Stimulated activated CD8-positive, alpha-beta memory T cell treated with anti-CD3 and anti-CD28 coated beads, Interleukin-7, amount 100 ng/mL, for 1 hour (primary cell): Measurements from ENCODE around the gene NUP153.
"Not testable (repeated sequence)": the region's sequence is repeated elsewhere in the genome, so short reads cannot be mapped to it uniquely, and the experiment has no call there.

ENCODE experiments used
- DNase-seq, 2 donors: peaks; one replicate each; pipeline ENCODE4 v3.0.0-alpha.2; 2020; ENCODE audit warnings: low read depth in 2 of 2

NUP153 gene

DNA sequence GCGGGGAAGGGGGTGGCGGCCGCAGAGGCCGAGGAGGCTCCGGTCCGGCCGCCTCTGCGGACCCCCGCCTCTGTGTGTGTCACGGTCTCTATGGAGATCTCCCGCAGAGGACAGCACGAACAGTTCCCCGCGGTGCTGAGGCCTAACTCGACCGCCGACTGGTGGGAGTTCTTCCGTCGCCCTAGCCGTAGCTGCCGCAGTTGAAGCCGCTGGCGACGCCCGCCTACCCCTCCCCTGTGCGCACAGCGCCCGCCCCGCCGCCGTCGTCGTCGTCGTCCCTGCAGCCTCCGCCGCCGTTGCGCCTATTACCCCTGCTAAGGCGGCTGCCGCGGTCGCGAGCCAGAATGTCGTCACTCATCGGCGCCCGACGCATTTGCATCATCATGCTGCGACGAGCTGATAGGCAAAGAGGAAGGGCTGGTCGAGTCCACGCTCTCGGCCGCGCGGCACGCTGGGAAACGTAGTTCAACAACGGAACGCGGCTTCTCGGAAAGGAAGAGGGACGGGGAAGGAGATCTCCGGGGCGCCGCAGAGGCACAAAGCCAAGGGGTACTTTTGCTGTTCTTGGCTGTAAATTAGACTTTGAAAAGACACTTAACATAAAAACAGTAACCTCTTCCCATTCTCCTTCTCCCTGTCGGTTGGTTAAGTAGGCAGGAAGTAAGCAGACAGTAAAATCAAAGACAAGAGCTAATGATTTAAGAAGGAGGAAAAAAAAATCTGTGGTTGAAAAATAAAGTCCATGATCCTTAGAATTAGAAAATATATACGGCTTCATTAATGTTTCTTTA, at the start of gene NUP153:
Gene NUP153 (minus strand): TSS at position 346 of the 791 bp plus-strand sequence. CDS start 538 bp downstream, outside the sequence.
- DNase-seq = peak; percentile 100

DNA sequence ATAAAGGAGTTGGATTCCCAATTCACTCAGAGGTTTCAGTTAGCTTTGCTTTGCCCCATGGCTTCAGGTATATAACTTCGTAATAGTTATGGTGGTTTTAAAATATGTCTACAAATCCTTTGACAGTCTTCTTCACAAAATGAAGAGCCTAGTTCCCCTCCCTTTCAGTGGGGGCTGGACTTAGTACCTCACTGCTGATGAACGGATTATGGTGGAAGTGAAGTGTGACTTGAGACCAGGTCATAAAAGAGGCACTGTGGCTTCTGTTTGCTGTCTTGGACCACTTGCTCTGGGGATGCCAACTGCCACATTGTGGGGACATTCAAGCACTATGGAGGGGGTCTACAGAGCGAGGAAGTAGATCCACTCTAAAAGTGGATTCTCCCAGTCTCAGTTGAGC, 47.5 kb upstream of the NUP153 start:
- DNase-seq = no peak

DNA sequence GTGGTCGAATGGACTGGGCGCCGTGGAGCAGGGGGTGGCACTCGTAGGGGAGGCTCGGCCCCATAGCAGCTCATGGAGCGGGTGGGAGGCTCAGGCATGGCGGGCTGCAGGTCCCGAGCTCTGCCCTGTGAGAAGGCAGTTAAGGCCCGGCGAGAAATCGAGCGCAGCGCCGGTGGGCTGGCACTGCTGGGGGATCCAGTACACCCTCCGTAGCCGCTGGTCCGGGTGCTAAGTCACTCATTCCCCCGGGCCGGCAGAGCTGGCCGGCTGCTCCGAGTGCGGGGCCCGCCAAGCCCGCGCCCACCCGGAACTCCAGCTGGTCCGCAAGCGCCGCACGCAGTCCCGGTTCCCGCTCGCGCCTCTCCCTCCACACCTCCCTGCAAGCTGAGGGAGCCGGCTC, 38.6 kb upstream of the NUP153 start:
- not testable (repeated sequence) for DNase-seq

DNA sequence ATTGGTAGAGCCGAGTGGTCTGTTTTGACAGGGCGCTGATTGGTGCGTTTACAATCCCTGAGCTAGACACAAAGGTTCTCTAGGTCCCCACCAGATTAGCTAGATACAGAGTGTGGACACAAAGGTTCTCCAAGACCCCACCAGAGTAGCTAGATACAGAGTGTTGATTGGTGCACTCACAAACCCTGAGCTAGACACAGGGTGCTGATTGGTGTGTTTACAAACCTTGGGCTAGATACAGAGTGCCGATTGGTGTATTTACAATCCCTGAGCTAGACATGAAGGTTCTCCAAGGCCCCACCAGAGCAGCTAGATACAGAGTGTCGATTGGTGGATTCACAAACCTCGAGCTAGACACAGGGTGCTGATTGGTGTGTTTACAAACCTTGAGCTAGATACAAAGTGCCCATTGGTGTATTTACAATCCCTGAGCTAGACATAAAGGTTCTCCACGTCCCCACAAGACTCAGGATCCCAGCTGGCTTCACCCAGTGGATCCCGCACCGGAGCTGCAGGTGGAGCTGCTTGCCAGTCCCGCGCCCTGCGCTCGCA, 38.1 kb upstream of the NUP153 start:
- not testable (repeated sequence) for DNase-seq

DNA sequence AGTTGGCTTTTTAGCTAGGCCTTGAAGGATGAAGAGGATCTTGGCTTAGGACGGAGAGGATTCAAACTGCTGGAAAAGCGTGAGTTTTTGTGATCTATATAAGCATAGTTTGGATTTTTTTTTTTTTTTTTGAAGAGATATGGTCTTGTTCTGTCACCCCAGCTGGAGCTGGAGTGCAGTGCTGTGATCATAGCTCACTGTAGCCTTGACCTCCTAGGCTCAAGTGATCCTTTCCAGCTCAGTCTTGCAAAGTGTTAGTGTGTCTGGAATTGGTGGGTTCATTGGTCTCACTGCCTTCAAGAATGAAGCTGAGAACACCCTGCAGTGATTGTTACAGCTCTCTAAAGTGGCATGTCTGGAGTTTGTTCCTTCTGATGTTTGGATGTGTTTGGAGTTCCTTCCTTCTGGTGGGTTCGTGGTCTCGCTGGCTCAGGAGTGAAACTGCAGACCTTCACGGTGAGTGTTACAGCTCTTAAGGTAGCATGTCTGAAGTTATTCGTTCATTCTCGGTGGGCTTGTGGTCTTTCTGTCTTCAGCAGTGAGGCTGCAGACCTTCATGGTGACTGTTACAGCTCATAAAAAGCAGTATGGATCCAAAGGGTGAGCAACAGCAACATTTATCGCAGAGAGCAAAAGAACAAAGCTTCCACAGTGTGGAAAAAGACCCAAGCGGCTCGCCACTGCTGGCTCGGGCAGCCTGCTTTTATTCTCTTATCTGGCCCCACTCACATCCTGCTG, 37.5 kb upstream of the NUP153 start:
- no peak for DNase-seq

DNA sequence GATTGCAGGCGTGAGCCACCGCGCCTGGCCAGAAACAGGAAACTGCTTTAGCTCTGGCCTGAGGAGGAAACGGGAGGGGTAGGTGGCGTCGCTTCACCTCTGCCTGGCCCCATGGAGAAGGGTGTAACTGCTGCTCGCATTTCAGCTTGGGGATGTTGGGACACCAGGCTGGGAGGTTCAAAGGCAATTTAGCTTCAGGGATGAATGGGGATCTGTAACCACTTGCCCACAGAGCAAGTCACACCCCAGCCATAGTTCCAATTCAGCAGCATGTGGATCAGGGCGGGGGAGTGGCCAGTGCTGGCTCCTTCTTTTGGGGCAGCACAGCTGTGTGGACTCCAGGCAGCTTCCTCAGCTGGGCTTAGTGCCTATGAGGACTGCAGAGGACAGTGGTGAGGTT, 34.8 kb upstream of the NUP153 start:
- no peak for DNase-seq

DNA sequence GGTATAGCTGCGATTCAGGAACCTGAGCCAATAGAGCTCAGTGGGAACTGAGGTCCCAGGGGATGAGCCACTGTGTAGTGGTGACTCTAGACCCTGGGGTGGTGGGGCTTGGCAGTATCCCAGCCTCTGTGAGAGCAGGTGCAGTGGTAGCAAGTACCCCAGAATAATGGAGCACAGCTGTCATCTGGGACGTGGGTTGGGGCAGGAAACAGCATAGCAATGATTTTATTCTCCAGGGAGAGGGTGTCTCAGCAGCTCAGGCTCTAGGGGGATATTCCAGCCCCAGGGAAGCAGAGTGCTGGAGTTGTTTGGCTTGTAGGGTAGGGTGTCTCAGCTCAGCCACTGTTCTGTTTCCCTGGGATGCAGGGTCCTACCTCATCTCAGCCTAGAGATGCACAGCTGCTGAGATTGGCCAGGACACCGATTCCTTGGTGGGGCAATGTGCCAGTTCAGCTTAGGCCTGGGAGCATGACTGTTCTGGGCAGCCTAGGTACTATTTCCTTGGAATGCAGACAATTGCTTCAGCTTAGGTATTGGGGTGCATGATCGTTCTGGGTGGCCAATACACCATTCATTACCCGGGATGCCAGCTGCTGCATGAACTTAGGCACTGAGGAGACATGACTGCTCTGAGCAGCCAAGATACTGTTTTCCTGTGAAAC, 34.0 kb upstream of the NUP153 start:
- no peak for DNase-seq

DNA sequence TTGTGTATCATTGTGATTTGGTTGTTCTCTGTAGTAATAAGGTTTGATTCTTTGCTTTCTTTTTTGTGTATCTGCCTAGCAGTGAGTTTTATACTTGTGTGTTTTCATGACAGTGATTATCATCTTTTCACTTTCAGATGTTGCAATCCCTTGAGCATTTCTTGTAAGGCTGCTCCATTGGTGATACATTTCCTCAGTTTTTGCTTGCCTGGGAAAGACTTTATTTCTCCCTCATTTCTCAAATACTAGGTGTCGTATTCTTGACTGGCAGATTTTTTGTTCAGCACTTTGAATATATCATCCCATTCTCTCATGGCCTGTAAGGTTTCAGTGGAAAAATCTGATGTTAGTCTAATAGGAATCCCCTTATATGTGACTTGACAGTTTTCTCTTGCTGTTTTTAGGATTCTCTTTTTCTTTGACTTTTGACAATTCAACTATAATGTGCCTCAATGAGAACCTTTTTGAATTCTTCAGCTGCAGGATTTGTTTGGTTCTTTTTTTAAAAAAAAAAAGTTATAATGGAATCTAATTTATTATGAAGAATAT, 31.1 kb upstream of the NUP153 start:
- DNase-seq = no peak

DNA sequence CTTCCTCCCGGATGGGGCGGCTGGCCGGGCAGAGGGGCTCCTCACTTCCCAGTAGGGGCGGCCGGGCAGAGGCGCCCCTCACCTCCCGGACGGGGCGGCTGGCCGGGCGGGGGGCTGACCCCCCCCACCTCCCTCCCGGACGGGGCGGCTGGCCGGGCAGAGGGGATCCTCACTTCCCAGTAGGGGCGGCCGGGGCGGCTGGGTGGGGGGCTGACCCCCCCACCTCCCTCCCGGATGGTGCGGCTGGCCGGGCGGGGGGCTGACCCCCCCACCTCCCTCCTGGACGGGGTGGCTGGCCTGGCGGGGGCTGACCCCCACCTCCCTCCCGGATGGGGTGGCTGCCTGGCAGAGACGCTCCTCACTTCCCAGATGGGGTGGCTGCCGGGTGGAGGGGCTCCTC, 28.6 kb upstream of the NUP153 start:
- DNase-seq = not testable (repeated sequence)

DNA sequence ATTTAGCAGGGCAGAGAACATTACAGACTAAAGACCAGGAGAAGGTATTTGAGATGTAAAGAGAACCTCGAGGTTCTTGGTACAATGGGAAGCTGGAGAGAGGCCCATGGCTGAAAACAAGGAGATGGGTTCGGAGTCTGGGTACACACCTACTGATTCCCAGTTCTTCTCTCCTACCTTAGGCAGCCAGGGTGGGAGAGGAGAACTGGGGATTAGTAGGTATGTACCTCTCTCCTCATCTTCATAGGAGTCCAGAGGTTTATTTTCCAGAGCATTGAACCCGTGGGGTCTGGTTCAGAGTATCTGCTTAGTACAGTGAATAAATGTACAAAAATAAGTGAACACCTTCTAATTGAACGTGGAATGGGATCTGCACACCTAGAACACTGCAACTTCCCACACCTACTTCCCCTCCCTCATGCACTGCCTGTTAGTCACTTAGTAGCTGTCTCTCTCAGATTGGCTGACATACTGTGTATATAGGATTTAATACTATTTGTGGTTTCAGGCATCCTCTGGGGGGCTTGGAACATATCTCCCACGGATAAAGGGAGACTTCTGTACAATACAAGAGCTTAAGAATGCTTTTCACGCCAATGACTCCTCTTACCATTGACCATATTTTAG, 23.5 kb upstream of the NUP153 start:
- no peak for DNase-seq

DNA sequence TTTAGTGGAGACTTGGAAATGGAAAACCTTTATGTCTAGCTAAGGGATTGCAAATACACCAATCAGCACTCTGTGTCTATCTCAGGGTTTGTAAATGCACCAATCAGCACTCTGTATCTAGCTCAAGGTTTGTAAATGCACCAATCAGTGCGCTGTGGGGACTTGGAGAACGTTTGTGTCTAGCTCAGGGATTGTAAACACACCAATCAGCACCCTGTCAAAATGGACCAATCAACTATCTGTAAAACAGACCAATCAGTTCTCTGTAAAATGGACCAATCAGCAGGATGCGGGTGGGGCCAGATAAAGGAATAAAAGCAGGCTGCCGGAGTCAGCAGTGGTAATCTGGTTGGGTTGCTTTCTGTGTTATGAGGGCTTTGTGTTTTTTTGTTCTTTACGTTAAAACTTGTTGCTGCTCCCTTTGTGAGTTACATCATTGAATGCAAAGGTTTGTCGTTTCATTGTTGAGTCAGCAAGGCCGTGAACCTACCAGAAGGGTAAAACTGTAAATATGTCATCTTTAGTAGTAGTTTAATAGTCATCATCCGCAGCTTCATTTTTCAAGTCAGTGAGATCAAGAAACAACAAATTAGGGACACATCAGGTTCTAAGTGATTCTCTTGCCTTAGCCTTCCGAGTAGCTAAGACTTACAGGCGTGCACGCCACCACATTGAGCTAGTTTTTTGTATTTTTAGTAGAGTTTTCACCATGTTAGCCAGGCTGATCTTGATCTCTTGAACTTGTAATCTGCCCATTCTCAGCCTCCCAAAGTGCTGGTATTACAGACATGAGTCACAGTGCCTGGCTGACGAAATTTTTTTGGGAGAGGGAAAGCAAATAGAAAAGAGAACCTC, 22.7 kb upstream of the NUP153 start:
- DNase-seq = no peak

DNA sequence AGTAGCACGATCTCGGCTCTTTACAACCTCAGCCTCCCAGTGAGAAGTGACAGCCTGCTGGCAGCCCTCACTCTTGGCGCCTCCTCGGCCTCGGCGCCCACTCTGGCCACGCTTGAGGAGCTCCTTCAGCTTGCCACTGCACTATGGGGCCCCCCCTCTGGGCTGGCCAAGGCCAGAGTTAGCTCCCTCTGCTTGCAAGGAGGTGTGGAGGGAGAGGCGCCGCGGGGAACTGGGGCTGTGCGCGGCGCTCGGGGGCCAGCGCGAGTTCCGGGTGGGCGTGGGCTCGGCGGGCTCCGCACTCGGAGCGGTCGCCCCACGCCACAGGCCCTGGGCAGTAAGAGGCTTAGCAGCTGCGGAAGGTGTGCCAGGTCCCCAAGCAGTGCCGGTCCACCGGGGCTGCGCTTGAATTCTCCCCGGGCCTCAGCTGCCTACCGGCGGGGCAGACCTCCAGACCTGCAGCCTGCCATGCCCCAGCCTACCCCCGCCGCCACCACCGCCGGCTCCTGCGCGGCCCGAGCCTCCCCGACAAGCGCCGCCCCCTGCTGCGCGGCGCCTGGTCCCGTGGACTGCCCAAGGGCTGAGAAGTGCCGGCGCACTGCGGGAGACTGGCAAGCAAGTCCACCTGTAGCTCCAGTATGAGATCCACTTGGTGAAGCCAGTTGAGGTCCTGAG, 22.0 kb upstream of the NUP153 start:
- no peak for DNase-seq

DNA sequence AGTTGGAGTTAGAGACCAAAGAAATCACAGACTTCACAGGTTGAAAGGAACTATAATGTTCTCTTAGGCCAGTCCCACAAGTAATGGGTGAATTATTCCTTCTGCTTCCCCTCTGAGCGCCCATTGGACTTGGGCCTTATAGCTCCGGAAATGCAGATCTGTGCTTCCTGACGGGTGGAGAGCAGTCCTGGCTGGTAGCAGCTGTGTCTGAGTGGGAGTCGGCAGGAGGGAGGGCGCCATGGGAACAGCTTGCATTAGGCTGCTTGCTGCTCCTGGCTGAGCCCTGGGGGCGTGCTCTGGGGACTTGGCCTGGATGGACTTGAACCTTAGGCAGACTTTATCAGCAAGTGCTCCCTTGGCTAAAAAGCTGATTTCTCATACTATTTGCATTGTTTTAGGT, 18.4 kb upstream of the NUP153 start:
- DNase-seq = no peak

DNA sequence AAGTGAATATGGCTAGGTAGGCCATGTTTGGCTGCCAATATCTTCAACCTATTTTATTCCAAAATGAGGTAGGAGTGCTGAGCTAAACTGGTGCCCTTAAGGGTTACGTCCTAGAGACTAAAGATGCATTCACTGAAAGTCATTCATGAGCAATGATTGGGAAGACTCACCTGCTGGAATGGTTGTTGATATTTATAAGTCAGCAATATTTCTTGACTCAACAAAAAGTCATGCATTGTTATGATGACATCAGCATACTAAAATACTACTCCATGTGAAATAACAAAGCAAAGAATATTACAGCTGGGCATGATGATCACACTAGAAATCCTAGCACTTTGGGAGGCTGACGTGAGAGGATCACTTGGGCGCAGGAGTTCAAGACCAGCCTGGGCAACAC, 17.6 kb upstream of the NUP153 start:
- no peak for DNase-seq

DNA sequence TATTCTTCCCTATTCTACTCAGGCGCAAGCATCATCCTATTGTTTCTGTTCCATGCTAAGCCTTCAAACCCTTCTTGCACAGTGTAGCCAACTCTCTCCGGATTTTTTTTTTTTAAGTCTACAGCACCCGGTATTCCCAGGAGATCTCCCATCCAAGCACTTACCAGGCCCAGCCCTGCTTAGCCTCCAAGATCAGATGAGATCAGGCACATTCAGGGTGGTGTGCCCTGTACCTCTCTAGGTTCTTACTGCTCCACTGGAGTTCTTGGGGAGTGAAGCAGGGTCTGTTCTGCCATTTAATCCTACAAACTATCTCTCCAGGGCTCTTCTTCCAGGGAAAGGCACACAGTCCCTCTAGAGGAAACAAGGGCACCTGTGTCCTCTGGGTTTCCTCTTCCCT, 14.9 kb upstream of the NUP153 start:
- DNase-seq = no peak

DNA sequence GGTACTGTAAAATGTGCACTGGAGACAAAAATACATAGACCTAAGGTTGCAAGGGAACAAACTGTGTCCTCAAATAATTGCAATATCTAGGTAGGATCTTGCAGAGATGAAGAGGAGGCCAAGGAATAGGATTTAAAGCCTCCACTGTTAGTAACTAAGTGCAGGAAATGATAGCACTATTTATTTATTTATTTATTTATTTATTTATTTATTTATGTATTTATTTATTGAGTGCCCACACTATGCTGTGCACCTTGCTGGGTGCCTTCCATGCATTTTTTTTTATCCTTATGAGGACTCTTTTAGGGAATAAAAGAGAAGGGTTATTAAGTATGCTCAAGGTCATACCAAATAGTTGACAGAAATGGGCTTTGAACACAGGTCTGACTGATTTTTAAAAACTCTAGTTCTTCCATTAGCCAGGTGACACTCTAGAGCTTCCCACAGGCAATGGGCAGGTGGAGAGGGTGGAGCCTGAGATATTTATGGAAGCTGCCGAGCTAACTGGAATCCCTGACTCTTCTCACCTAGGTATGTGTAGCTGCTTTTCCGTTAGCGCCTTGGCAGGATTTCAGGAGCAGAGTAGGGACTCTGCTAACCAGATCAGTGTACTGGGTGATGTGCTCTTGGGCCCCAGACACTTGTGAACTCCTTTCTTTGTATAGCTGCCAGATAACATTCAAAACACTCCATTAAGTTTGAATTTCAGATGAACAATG, 12.8 kb upstream of the NUP153 start:
- DNase-seq = no peak

DNA sequence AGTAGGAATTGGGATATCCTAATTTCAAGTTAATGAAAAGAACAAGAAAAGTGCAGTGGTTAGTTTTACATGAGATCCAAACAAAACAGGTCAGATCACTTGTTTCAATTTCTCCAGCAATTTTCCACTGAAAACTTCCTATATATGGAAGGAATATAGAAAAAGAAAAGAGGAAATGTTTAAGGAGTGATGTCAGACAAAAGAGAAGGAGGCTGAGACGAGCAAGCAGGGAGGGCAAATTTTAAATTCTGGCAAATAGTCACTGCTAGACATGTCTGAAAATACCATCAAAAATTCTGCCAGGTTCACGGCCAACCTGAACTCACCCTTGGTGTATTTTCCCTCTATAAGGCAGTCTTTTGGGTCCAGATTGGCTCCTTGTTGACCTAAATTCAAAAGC, 9.5 kb upstream of the NUP153 start:
- DNase-seq = no peak

DNA sequence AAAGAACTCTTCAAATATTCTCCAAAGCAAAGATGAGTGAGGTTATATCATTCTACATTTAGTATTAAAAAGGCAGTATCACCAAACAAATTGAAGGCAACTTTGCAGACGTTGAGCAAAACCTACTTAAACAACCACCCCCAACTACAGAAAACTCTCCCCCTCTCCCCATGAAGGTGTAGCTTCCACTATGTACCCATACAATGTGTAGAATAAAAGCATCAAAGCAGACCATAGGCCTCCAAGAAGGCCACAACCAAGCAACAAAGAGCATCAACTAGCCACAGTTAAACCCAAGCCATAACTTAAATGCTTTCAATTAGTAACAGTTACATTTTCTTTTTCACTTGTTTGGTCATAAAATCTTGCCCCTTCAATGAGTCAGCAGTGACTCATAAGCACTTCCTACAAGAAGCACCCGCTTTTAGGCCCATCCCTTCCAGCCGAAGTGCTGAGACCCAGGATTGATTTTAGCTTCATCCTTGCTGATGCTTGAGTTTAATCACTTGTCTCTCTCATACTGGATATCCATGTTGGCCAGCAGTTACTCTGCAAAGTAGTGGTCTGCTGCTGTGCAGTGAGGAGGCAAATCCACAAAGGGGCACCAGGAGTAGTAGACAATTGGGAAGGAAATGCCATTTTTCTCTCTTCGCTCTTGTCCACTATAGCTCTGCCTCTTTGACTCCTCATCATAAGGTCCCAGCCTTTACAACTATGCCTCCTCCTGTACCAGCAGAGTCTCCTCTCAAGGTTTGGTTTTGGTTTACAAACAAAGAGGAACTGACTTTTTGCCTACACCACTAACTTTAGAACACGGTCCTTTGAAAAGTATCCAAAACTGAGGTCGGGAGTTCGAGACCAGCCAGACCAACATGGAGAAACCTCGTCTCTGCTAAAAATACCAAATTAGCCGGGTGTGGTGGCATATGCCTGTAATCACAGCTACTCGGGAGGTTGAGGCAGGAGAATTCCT, 8.4 kb upstream of the NUP153 start:
- no peak for DNase-seq
